Endodermal cell (in vitro differentiated cells): ENCODE data around the gene TSGA10. TPM values are rescaled to one million over a fixed set of nuclear protein-coding genes. Genes with fewer than 3 reads are reported as not detected.
A peak's percentile ranks its signal among the peaks of the same experiment; 100 is the strongest.

Experiments used
- DNase-seq: peaks from one replicate; pipeline ENCODE4 v3.0.0-alpha.2; 2017
- H3K27ac ChIP-seq: 2 replicates; pipeline ENCODE4 v1.5.1; 2013; ENCODE audit warnings: mild to moderate bottlenecking, low read depth, low read length, moderate library complexity
- H3K27me3 ChIP-seq: 2 replicates; pipeline ENCODE4 v1.6.1; 2013; ENCODE audit warnings: mild to moderate bottlenecking, low read length, moderate library complexity; ENCODE audit not compliant: insufficient read depth, control insufficient read depth, poor library complexity, severe bottlenecking
- H3K36me3 ChIP-seq: 2 replicates; pipeline ENCODE4 v1.7.0; 2013; ENCODE audit warnings: mild to moderate bottlenecking, low read length, moderate library complexity; ENCODE audit not compliant: control insufficient read depth, insufficient read depth
- H3K4me1 ChIP-seq: one replicate; pipeline ENCODE4 v1.7.0; 2013; ENCODE audit warnings: low read length; ENCODE audit not compliant: control insufficient read depth, insufficient read depth
- H3K4me3 ChIP-seq: 2 replicates; pipeline ENCODE4 v1.5.1; 2013; ENCODE audit warnings: mild to moderate bottlenecking, low read length, moderate library complexity
- H3K9ac ChIP-seq: 2 replicates; pipeline ENCODE4 v1.6.1; 2013; ENCODE audit warnings: mild to moderate bottlenecking, low read length, moderate library complexity; ENCODE audit not compliant: poor library complexity, severe bottlenecking; ENCODE audit errors: extremely low read depth
- H3K9me3 ChIP-seq: 2 replicates; pipeline ENCODE4 v1.6.1; 2013; ENCODE audit warnings: mild to moderate bottlenecking, low read length, moderate library complexity; ENCODE audit not compliant: control insufficient read depth
- H3K27ac Mint-ChIP-seq: 2 replicates; pipeline ENCODE4 v1.8.0; 2020; ENCODE audit warnings: mixed read lengths
- H3K27me3 Mint-ChIP-seq: 2 replicates; pipeline ENCODE4 v1.8.0; 2021; ENCODE audit warnings: mild to moderate bottlenecking, mixed read lengths; ENCODE audit not compliant: insufficient read depth
- H3K36me3 Mint-ChIP-seq: 2 replicates; pipeline ENCODE4 v1.8.0; 2020; ENCODE audit warnings: low read depth, mixed read lengths
- H3K4me1 Mint-ChIP-seq: 2 replicates; pipeline ENCODE4 v1.8.0; 2020; ENCODE audit warnings: mixed read lengths
- H3K4me3 Mint-ChIP-seq: 2 replicates; pipeline ENCODE4 v1.8.0; 2020; ENCODE audit warnings: mild to moderate bottlenecking, moderate library complexity, mixed read lengths
- H3K9me3 Mint-ChIP-seq: 2 replicates; pipeline ENCODE4 v1.8.0; 2020; ENCODE audit warnings: mild to moderate bottlenecking, mixed read lengths
- WGBS, 2 experiments: methylation state at CpG; one replicate each; pipeline versions ENCODE4 v1.1.5 to v1.1.7; 2013; ENCODE audit warnings: missing lambda C conversion rate in 2 of 2, mixed read lengths in 1 of 2; ENCODE audit not compliant: insufficient coverage in 1 of 2, insufficient read length in 1 of 2; 5-methylcytosine and 5-hydroxymethylcytosine counted together
- total RNA-seq, 2 donors: library from RNA; stranded (reverse); fragmentation: NEBNext Ultra II Directional in 1 of 2; extraction: Animal tissue kit (Norgen Biotek cat#: 25700) in 1 of 2; gene quantifications; 2 replicates in 1 of 2; 3 replicates in 1 of 2; pipeline ENCODE4 v1.2.1, GENCODE V29; 2021
- TF ChIP-seq, protein P1 (sequence below): fragments of 200-600 bp; sonication (generic); conservative IDR thresholded peaks from 2 replicates; pipeline ENCODE4 v1.5.0; 2021; ENCODE audit warnings: antibody characterized with exemption, mild to moderate bottlenecking

The TSGA10 gene
- total RNA-seq, 2 donors from 2014 or later, result 7.8 to 12.4 TPM

GRCh38 chr2:99190548-99190947 lies 35.8 kb upstream of the TSGA10 start:
- TF ChIP-seq, protein P1, sequence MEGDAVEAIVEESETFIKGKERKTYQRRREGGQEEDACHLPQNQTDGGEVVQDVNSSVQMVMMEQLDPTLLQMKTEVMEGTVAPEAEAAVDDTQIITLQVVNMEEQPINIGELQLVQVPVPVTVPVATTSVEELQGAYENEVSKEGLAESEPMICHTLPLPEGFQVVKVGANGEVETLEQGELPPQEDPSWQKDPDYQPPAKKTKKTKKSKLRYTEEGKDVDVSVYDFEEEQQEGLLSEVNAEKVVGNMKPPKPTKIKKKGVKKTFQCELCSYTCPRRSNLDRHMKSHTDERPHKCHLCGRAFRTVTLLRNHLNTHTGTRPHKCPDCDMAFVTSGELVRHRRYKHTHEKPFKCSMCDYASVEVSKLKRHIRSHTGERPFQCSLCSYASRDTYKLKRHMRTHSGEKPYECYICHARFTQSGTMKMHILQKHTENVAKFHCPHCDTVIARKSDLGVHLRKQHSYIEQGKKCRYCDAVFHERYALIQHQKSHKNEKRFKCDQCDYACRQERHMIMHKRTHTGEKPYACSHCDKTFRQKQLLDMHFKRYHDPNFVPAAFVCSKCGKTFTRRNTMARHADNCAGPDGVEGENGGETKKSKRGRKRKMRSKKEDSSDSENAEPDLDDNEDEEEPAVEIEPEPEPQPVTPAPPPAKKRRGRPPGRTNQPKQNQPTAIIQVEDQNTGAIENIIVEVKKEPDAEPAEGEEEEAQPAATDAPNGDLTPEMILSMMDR, result peak; percentile 59
- H3K9me3 ChIP-seq, result peaks cover 9% of the 10 kb centered on the region
- Mint-ChIP-seq H3K4me3 (no peak overlapping the region), H3K36me3 (peaks cover 60% of the 10 kb centered on the region), H3K27me3 (no peaks in the 10 kb centered on the region), H3K27ac (no peak overlapping the region), H3K4me1 (no peaks in the 10 kb centered on the region), H3K9me3 (peaks cover 3% of the 10 kb centered on the region)
- no peak overlapping the region for H3K9ac ChIP-seq
- peaks cover 62% of the 10 kb centered on the region for H3K36me3 ChIP-seq
- no peak for DNase-seq
- no peak overlapping the region for H3K27ac ChIP-seq
- no peaks in the 10 kb centered on the region for H3K4me1 ChIP-seq
- H3K4me3 ChIP-seq, result no peak overlapping the region
- no peaks in the 10 kb centered on the region for H3K27me3 ChIP-seq
- WGBS, 2 experiments, result 96% methylated on average over 1 of the region's 1 CpG; no CpG with 5 or more reads in 1 of the 2 experiments

DNA sequence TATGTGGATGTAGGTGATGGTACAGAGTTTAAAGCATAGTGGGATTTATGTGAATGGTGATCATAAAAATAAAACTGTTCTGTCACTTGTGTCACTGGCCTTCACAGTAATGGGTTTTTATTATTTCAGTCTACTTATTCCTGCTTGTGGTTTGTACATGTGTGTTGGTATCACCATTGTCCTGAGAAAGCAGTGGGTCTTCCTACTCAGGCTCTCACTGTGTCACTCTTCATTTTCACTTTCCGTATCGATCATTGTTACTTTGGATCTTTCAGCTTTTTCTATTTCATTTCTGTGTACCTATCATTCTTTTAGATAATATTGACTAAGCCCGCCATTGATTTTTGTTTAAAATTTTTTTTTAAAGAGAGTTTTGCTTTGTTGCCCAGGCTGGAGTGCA lies 33.6 kb upstream of the TSGA10 start:
- Mint-ChIP-seq H3K4me3 (no peak overlapping the region), H3K36me3 (peaks cover 58% of the 10 kb centered on the region), H3K27ac (no peak overlapping the region), H3K27me3 (no peaks in the 10 kb centered on the region), H3K4me1 (no peaks in the 10 kb centered on the region), H3K9me3 (peaks cover 3% of the 10 kb centered on the region)
- H3K27ac ChIP-seq, result no peak overlapping the region
- WGBS, 2 experiments, result 96% methylated on average over 3 of the region's 3 CpGs; no CpG with 5 or more reads in 1 of the 2 experiments
- no peak for DNase-seq
- peaks cover 50% of the 10 kb centered on the region for H3K36me3 ChIP-seq
- TF ChIP-seq, protein P1, result no peak
- H3K27me3 ChIP-seq, result no peaks in the 10 kb centered on the region
- H3K4me1 ChIP-seq, result no peaks in the 10 kb centered on the region
- no peak overlapping the region for H3K4me3 ChIP-seq
- peaks cover 9% of the 10 kb centered on the region for H3K9me3 ChIP-seq
- no peak overlapping the region for H3K9ac ChIP-seq

GRCh38 chr2:99187011-99187410 lies 32.3 kb upstream of the TSGA10 start:
- H3K4me1 ChIP-seq, result no peaks in the 10 kb centered on the region
- H3K36me3 Mint-ChIP-seq, result peaks cover 49% of the 10 kb centered on the region
- no peaks in the 10 kb centered on the region for H3K27me3 Mint-ChIP-seq
- H3K4me1 Mint-ChIP-seq, result peaks cover 3% of the 10 kb centered on the region
- peaks cover 3% of the 10 kb centered on the region for H3K9me3 Mint-ChIP-seq
- H3K4me3 ChIP-seq, result no peak overlapping the region
- DNase-seq, result no peak
- TF ChIP-seq, protein P1, result no peak
- H3K36me3 ChIP-seq, result peaks cover 41% of the 10 kb centered on the region
- H3K9ac ChIP-seq, result no peak overlapping the region
- no peak overlapping the region for H3K27ac ChIP-seq
- no peaks in the 10 kb centered on the region for H3K27me3 ChIP-seq
- H3K4me3 Mint-ChIP-seq, result no peak overlapping the region
- H3K9me3 ChIP-seq, result peaks cover 7% of the 10 kb centered on the region
- peak overlapping the region; percentile 9 for H3K27ac Mint-ChIP-seq
